Endodermal cell (in vitro differentiated cells): ENCODE measurements around the gene PAK1. TPM values are rescaled to one million over a fixed set of nuclear protein-coding genes. Genes with fewer than 3 reads are reported as not detected.

Source experiments
- DNase-seq: peaks from one replicate; pipeline ENCODE4 v3.0.0-alpha.2; 2017
- H3K27ac ChIP-seq: 2 replicates; pipeline ENCODE4 v1.5.1; 2013; ENCODE audit warnings: mild to moderate bottlenecking, low read depth, low read length, moderate library complexity
- H3K27me3 ChIP-seq: 2 replicates; pipeline ENCODE4 v1.6.1; 2013; ENCODE audit warnings: mild to moderate bottlenecking, low read length, moderate library complexity; ENCODE audit not compliant: insufficient read depth, control insufficient read depth, poor library complexity, severe bottlenecking
- H3K36me3 ChIP-seq: 2 replicates; pipeline ENCODE4 v1.7.0; 2013; ENCODE audit warnings: mild to moderate bottlenecking, low read length, moderate library complexity; ENCODE audit not compliant: control insufficient read depth, insufficient read depth
- H3K4me1 ChIP-seq: one replicate; pipeline ENCODE4 v1.7.0; 2013; ENCODE audit warnings: low read length; ENCODE audit not compliant: control insufficient read depth, insufficient read depth
- H3K4me3 ChIP-seq: 2 replicates; pipeline ENCODE4 v1.5.1; 2013; ENCODE audit warnings: mild to moderate bottlenecking, low read length, moderate library complexity
- H3K9ac ChIP-seq: 2 replicates; pipeline ENCODE4 v1.6.1; 2013; ENCODE audit warnings: mild to moderate bottlenecking, low read length, moderate library complexity; ENCODE audit not compliant: poor library complexity, severe bottlenecking; ENCODE audit errors: extremely low read depth
- H3K9me3 ChIP-seq: 2 replicates; pipeline ENCODE4 v1.6.1; 2013; ENCODE audit warnings: mild to moderate bottlenecking, low read length, moderate library complexity; ENCODE audit not compliant: control insufficient read depth
- H3K27ac Mint-ChIP-seq: 2 replicates; pipeline ENCODE4 v1.8.0; 2020; ENCODE audit warnings: mixed read lengths
- H3K27me3 Mint-ChIP-seq: 2 replicates; pipeline ENCODE4 v1.8.0; 2021; ENCODE audit warnings: mild to moderate bottlenecking, mixed read lengths; ENCODE audit not compliant: insufficient read depth
- H3K36me3 Mint-ChIP-seq: 2 replicates; pipeline ENCODE4 v1.8.0; 2020; ENCODE audit warnings: low read depth, mixed read lengths
- H3K4me1 Mint-ChIP-seq: 2 replicates; pipeline ENCODE4 v1.8.0; 2020; ENCODE audit warnings: mixed read lengths
- H3K4me3 Mint-ChIP-seq: 2 replicates; pipeline ENCODE4 v1.8.0; 2020; ENCODE audit warnings: mild to moderate bottlenecking, moderate library complexity, mixed read lengths
- H3K9me3 Mint-ChIP-seq: 2 replicates; pipeline ENCODE4 v1.8.0; 2020; ENCODE audit warnings: mild to moderate bottlenecking, mixed read lengths
- WGBS, 2 experiments: methylation state at CpG; one replicate each; pipeline versions ENCODE4 v1.1.5 to v1.1.7; 2013; ENCODE audit warnings: missing lambda C conversion rate in 2 of 2, mixed read lengths in 1 of 2; ENCODE audit not compliant: insufficient coverage in 1 of 2, insufficient read length in 1 of 2; 5-methylcytosine and 5-hydroxymethylcytosine counted together
- total RNA-seq, 2 donors: library from RNA; stranded (reverse); fragmentation: NEBNext Ultra II Directional in 1 of 2; extraction: Animal tissue kit (Norgen Biotek cat#: 25700) in 1 of 2; gene quantifications; 2 replicates in 1 of 2; 3 replicates in 1 of 2; pipeline ENCODE4 v1.2.1, GENCODE V29; 2021
- TF ChIP-seq, protein P1 (sequence below): fragments of 200-600 bp; sonication (generic); conservative IDR thresholded peaks from 2 replicates; pipeline ENCODE4 v1.5.0; 2021; ENCODE audit warnings: antibody characterized with exemption, mild to moderate bottlenecking

PAK1 gene
- total RNA-seq, 2 donors from 2014 or later = 91.3 to 94.9 TPM

DNA sequence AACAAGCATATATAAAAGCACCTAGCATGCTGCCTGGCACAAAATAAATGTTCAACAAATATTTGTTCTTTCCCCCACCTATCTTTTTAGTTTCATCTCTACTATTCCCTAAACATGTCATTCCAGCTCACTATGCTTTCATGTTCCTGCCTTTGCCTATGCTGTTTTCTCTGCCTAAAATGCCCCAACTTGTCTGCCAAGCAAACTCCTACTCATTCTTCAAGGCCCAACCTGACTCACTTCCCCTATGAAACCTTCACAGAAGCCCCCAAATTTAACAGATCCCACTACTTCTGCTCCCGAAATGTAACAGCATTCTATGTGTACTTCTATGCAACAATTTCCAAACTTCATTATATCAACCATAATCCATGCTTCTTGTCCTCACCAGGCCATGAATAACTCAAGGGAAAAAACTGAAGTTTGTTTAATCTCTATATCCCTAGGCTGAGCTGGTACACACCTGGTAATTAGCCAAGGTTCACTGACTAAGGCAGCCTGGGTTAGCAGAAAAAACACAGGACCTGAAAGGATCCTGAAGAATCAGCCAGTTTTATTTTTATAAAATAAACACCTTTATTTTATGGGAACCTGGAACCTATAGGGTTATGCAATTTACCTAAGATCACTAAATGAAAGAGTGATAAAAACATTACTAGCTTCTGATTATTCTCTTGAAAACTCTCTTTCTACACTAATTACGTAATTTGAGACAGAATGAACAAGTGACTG, 72.2 kb downstream of the PAK1 start:
- Mint-ChIP-seq H3K9me3 (no peaks in the 10 kb centered on the region), H3K27ac (peak overlapping the region; percentile 41), H3K27me3 (no peaks in the 10 kb centered on the region), H3K36me3 (peaks cover 7% of the 10 kb centered on the region), H3K4me1 (peaks cover 28% of the 10 kb centered on the region), H3K4me3 (no peak overlapping the region)
- H3K4me1 ChIP-seq = peaks cover 4% of the 10 kb centered on the region
- H3K4me3 ChIP-seq = no peak overlapping the region
- TF ChIP-seq, protein P1, sequence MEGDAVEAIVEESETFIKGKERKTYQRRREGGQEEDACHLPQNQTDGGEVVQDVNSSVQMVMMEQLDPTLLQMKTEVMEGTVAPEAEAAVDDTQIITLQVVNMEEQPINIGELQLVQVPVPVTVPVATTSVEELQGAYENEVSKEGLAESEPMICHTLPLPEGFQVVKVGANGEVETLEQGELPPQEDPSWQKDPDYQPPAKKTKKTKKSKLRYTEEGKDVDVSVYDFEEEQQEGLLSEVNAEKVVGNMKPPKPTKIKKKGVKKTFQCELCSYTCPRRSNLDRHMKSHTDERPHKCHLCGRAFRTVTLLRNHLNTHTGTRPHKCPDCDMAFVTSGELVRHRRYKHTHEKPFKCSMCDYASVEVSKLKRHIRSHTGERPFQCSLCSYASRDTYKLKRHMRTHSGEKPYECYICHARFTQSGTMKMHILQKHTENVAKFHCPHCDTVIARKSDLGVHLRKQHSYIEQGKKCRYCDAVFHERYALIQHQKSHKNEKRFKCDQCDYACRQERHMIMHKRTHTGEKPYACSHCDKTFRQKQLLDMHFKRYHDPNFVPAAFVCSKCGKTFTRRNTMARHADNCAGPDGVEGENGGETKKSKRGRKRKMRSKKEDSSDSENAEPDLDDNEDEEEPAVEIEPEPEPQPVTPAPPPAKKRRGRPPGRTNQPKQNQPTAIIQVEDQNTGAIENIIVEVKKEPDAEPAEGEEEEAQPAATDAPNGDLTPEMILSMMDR = no peak
- no peak overlapping the region for H3K27ac ChIP-seq
- DNase-seq = no peak
- no peaks in the 10 kb centered on the region for H3K9me3 ChIP-seq
- 86 to 100% methylated on average over 2 of the region's 2 CpGs for WGBS, 2 experiments
- no peak overlapping the region for H3K9ac ChIP-seq
- H3K36me3 ChIP-seq = no peaks in the 10 kb centered on the region
- no peaks in the 10 kb centered on the region for H3K27me3 ChIP-seq

DNA sequence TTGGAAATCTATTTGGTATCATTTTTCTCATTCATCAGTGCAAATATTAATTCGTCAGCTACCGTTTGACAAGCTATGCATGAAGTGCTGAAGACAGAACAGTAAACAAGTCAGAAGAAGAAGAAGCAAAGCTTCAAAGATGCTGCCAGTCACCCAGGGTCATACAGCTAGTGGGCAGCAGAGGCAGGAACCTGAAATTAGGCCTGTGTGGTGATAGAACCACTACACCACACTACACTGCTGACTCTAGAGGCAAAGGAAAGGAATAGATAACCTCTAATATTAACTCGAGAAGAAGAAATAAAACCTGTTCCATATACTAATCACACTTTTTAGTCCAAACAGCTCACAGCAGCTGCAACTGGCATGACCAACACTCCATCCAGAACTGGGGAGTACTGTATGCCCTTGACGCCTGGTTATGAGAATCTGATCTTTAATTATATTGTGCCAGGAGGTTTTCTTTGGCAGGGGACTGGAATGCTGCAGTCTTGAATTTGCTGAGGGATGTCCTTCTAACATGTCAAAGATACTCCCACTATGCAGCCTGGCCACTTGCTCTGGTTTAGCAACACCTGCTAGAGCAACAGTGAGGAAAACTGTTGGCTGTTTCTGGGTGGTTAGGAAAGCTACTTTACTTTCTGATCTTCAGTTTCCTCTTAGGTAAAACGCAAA, 73.0 kb downstream of the PAK1 start:
- Histone ChIP-seq H3K4me1 (peaks cover 4% of the 10 kb centered on the region), H3K9me3 (no peaks in the 10 kb centered on the region), H3K27me3 (no peaks in the 10 kb centered on the region), H3K9ac (no peak overlapping the region), H3K27ac (no peak overlapping the region), H3K4me3 (no peak overlapping the region), H3K36me3 (no peaks in the 10 kb centered on the region)
- H3K27me3 Mint-ChIP-seq = no peaks in the 10 kb centered on the region
- WGBS, 2 experiments = 87 to 89% methylated on average over 3 to 5 of the region's 5 CpGs
- no peak overlapping the region for H3K27ac Mint-ChIP-seq
- no peak overlapping the region for H3K4me3 Mint-ChIP-seq
- no peaks in the 10 kb centered on the region for H3K9me3 Mint-ChIP-seq
- TF ChIP-seq, protein P1 = no peak
- no peak for DNase-seq
- peaks cover 7% of the 10 kb centered on the region for H3K36me3 Mint-ChIP-seq
- peaks cover 28% of the 10 kb centered on the region for H3K4me1 Mint-ChIP-seq

DNA sequence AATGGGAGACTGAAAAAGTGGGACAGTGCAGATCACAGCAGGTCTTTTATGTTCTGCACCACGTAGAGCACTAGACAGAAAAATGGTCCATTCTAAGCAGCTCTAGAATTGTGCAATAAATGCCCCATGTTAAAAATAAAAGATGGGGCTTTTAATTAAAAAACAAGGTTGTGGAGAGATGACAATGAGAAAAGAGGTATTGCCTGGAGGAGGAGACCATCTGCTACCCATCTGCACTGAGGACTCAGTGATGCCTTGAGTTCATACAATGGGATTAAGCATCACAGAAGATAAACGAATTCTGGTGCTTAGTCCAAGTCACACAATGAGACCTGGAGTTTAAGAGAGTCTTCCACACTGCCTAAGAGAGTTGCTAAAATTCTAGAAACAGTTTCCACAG, 73.6 kb downstream of the PAK1 start:
- H3K36me3 Mint-ChIP-seq = peaks cover 7% of the 10 kb centered on the region
- Histone ChIP-seq H3K4me3 (no peak overlapping the region), H3K36me3 (no peaks in the 10 kb centered on the region), H3K4me1 (peaks cover 4% of the 10 kb centered on the region), H3K9ac (no peak overlapping the region), H3K9me3 (no peaks in the 10 kb centered on the region), H3K27ac (peak overlapping the region; percentile 35), H3K27me3 (no peaks in the 10 kb centered on the region)
- no peak overlapping the region for H3K27ac Mint-ChIP-seq
- WGBS, 2 experiments = 88 to 93% methylated on average over 2 of the region's 2 CpGs
- H3K4me3 Mint-ChIP-seq = no peak overlapping the region
- TF ChIP-seq, protein P1 = no peak
- peaks cover 28% of the 10 kb centered on the region for H3K4me1 Mint-ChIP-seq
- no peak for DNase-seq
- H3K27me3 Mint-ChIP-seq = no peaks in the 10 kb centered on the region
- H3K9me3 Mint-ChIP-seq = no peaks in the 10 kb centered on the region
